OCI-LY7 (cell line): ENCODE data around the gene ATP2A3. TPM values are rescaled to one million over a fixed set of nuclear protein-coding genes. Genes with fewer than 3 reads are reported as not detected.

ENCODE experiments used
- BruUV-seq: library from RNA; stranded (reverse); fragments of 400-500 nt; replicated peaks from 2 replicates; lab custom pipeline; 2021; lab: Mats Ljungman, UMichigan
- CTCF ChIA-PET: fragments of 300-600 bp; sonication (Branson Sonifier 250); formaldehyde crosslinking; loops from one replicate; lab custom pipeline; 2022; ENCODE audit warnings: antibody characterized with exemption; ENCODE audit not compliant: unreplicated experiment; lab: Charles Lee
- POLR2A ChIA-PET: fragments of 300-600 bp; sonication (Branson Sonifier 250); formaldehyde crosslinking; loops from one replicate; lab custom pipeline; 2022; ENCODE audit warnings: antibody characterized with exemption; lab: Charles Lee
- DNase-seq: peaks from one replicate; pipeline ENCODE4 v3.0.0-alpha.2; 2015; ENCODE audit warnings: low spot score
- H2AFZ ChIP-seq: fragments of 200-600 bp; sonication (generic), shearing (Covaris generic); 2 replicates; pipeline ENCODE4 v1.6.1; 2014; ENCODE audit warnings: mild to moderate bottlenecking, antibody characterized with exemption, low read length, moderate library complexity
- H3K27ac ChIP-seq: fragments of 200-600 bp; sonication (generic); 2 replicates; pipeline ENCODE4 v1.5.1; 2014; ENCODE audit warnings: mixed run types, low read depth, mild to moderate bottlenecking, moderate library complexity, low read length, inconsistent platforms; ENCODE audit not compliant: poor library complexity, severe bottlenecking
- H3K36me3 ChIP-seq: fragments of 200-600 bp; sonication (generic); 2 replicates; pipeline ENCODE4 v1.6.1; 2014; ENCODE audit warnings: mild to moderate bottlenecking, antibody characterized with exemption, low read length, moderate library complexity, mixed read lengths; ENCODE audit not compliant: insufficient read depth
- H3K4me1 ChIP-seq: fragments of 200-600 bp; sonication (generic); 2 replicates; pipeline ENCODE4 v1.5.1; 2014; ENCODE audit warnings: mild to moderate bottlenecking, low read length; ENCODE audit not compliant: insufficient read depth, poor library complexity, severe bottlenecking
- H3K4me2 ChIP-seq: fragments of 200-600 bp; sonication (generic); 2 replicates; pipeline ENCODE4 v1.6.1; 2014; ENCODE audit warnings: mild to moderate bottlenecking, low read length
- H3K4me3 ChIP-seq: fragments of 200-600 bp; sonication (generic); 2 replicates; pipeline ENCODE4 v1.5.1; 2014; ENCODE audit warnings: mild to moderate bottlenecking, low read depth, low read length; ENCODE audit not compliant: poor library complexity, severe bottlenecking
- H3K79me2 ChIP-seq: fragments of 200-600 bp; sonication (generic); 2 replicates; pipeline ENCODE4 v1.6.1; 2016; ENCODE audit warnings: low read depth, mild to moderate bottlenecking, low read length, moderate library complexity, mixed read lengths; ENCODE audit not compliant: insufficient read depth
- H3K9me2 ChIP-seq: fragments of 200-600 bp; sonication (generic); 2 replicates; pipeline ENCODE4 v1.6.1; 2016; ENCODE audit warnings: mild to moderate bottlenecking, low read length, mixed read lengths; ENCODE audit not compliant: insufficient read depth
- H3K9me3 ChIP-seq: fragments of 200-600 bp; sonication (generic); 2 replicates; pipeline ENCODE4 v1.6.1; 2014; ENCODE audit warnings: mild to moderate bottlenecking, mixed run types, low read length, mixed read lengths
- H4K20me1 ChIP-seq: fragments of 200-600 bp; sonication (generic); 2 replicates; pipeline ENCODE4 v1.6.1; 2014; ENCODE audit warnings: mild to moderate bottlenecking, antibody characterized with exemption, low read length, moderate library complexity, mixed read lengths; ENCODE audit not compliant: insufficient read depth
- EZH2phosphoT487 ChIP-seq: fragments of 200-600 bp; sonication (generic); IDR thresholded peaks from 2 replicates; pipeline ENCODE4 v1.6.1; 2018; ENCODE audit warnings: low read depth, borderline replicate concordance, mild to moderate bottlenecking, mixed run types, antibody characterized with exemption, low read length, moderate library complexity, mixed read lengths
- intact Hi-C: fragments of 100-400 bp; cut with micrococcal nuclease; formaldehyde crosslinking; loops from one replicate; pipeline ENCODE4 v1.10.0; 2022; ENCODE audit not compliant: unreplicated experiment
- total RNA-seq, 2 experiments: library from RNA; depleted of rRNA in 1 of 2; stranded (reverse); fragments of >200 nt in 1 of 2; shearing (Covaris generic) in 1 of 2; gene quantifications; 2 replicates each; pipeline ENCODE4 v1.2.3, GENCODE V29; 2014 to 2022
- TF ChIP-seq, protein P1 (sequence below): fragments of 200-600 bp; sonication (generic); conservative IDR thresholded peaks from 2 replicates; pipeline ENCODE4 v1.5.1; 2014; ENCODE audit warnings: mild to moderate bottlenecking, antibody characterized with exemption, low read length, moderate library complexity, mixed read lengths

ATP2A3 gene
- total RNA-seq, 2 experiments from 2014 or later, result 108 to 353 TPM

DNA sequence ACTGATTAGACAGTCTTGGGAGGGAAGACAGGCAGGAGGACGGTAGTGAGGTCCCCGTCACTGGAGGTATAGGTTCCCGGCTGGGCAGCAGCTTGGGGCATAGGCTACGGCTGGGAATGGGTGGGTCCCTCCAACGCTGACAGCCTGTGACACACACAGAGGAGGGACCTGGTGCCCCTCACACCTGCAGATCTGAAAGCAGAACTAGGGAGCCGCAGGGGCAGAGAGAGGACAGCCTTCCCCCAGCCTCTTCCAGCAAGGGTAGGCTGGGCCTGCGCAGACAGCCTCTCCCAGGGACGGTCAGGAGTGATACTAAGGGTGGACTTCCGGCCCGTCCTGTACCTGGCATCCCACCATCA, 49.9 kb downstream of the ATP2A3 start:
- DNase-seq, result peak; percentile 91
- BruUV-seq, result no TSS peak
- peak overlapping the region; percentile 68 for H3K27ac ChIP-seq
- H3K4me2 ChIP-seq, result peak overlapping the region; percentile 59
- ChIA-PET POLR2A (interaction anchor here (0.7 to 1.5 kb wide), 4 partner anchors 9 to 82 kb away, joined by 3 to 6 read pairs (median 3); no protein-coding TSS in a partner anchor), CTCF (interaction anchor here (1.5 to 1.8 kb wide), 3 partner anchors 17 to 51 kb away, joined by 3 to 9 read pairs (median 4); no protein-coding TSS in a partner anchor)
- intact Hi-C loops, result loop anchor here (1.0 to 5.0 kb wide), 3 partner anchors 47 to 91 kb away; partner anchors contain the start of gene NCBP3
- H3K36me3 ChIP-seq, result no peaks in the 10 kb centered on the region
- H3K79me2 ChIP-seq, result no peaks in the 10 kb centered on the region
- H3K9me3 ChIP-seq, result no peaks in the 10 kb centered on the region
- TF ChIP-seq, protein P1, sequence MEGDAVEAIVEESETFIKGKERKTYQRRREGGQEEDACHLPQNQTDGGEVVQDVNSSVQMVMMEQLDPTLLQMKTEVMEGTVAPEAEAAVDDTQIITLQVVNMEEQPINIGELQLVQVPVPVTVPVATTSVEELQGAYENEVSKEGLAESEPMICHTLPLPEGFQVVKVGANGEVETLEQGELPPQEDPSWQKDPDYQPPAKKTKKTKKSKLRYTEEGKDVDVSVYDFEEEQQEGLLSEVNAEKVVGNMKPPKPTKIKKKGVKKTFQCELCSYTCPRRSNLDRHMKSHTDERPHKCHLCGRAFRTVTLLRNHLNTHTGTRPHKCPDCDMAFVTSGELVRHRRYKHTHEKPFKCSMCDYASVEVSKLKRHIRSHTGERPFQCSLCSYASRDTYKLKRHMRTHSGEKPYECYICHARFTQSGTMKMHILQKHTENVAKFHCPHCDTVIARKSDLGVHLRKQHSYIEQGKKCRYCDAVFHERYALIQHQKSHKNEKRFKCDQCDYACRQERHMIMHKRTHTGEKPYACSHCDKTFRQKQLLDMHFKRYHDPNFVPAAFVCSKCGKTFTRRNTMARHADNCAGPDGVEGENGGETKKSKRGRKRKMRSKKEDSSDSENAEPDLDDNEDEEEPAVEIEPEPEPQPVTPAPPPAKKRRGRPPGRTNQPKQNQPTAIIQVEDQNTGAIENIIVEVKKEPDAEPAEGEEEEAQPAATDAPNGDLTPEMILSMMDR, result no peak
- peak overlapping the region; percentile 44 for H3K4me3 ChIP-seq
- peaks cover 58% of the 10 kb centered on the region for H3K4me1 ChIP-seq
- H2AFZ ChIP-seq, result peak overlapping the region; percentile 58; the same call in 1 of the 2 replicates
- H3K9me2 ChIP-seq, result no peaks in the 10 kb centered on the region
- no peaks in the 10 kb centered on the region for H4K20me1 ChIP-seq

GRCh38 chr17:3913531-3914311, 50.5 kb downstream of the ATP2A3 start:
- Histone ChIP-seq H3K36me3 (no peaks in the 10 kb centered on the region), H3K9me2 (no peaks in the 10 kb centered on the region), H3K4me2 (peak overlapping the region; percentile 59), H3K4me3 (peak overlapping the region; percentile 44), H3K9me3 (no peaks in the 10 kb centered on the region), H3K79me2 (no peaks in the 10 kb centered on the region), H3K27ac (peak overlapping the region; percentile 68), H4K20me1 (no peaks in the 10 kb centered on the region), H2AFZ (peak overlapping the region; percentile 58; the same call in 1 of the 2 replicates), H3K4me1 (peaks cover 58% of the 10 kb centered on the region)
- intact Hi-C loops, result loop anchor here (1.0 to 5.0 kb wide), 3 partner anchors 48 to 92 kb away; partner anchors contain the start of gene NCBP3
- DNase-seq, result peak; percentile 88
- no peak for TF ChIP-seq EZH2phosphoT487
- TF ChIP-seq, protein P1, result peak; percentile 99
- no TSS peak for BruUV-seq
- CTCF ChIA-PET, result interaction anchor here (0.6 to 1.8 kb wide), 4 partner anchors 16 to 1577 kb away, joined by 3 to 9 read pairs (median 4); no protein-coding TSS in a partner anchor
- POLR2A ChIA-PET, result interaction anchor here (1.0 to 1.5 kb wide), 3 partner anchors 48 to 82 kb away, joined by 3 to 6 read pairs (median 4); no protein-coding TSS in a partner anchor
